Stimulated activated CD4-positive, alpha-beta T cell treated with anti-CD3 and anti-CD28 coated beads, Interleukin-1b, Interleukin-23, amount 100 ng/mL, for 1 hour (primary cell): ENCODE measurements around the gene RPLP2.

Source experiments
- DNase-seq, 2 donors: peaks; one replicate each; pipeline ENCODE4 v3.0.0-alpha.2; 2020; ENCODE audit warnings: low read depth in 2 of 2

RPLP2 gene

DNA sequence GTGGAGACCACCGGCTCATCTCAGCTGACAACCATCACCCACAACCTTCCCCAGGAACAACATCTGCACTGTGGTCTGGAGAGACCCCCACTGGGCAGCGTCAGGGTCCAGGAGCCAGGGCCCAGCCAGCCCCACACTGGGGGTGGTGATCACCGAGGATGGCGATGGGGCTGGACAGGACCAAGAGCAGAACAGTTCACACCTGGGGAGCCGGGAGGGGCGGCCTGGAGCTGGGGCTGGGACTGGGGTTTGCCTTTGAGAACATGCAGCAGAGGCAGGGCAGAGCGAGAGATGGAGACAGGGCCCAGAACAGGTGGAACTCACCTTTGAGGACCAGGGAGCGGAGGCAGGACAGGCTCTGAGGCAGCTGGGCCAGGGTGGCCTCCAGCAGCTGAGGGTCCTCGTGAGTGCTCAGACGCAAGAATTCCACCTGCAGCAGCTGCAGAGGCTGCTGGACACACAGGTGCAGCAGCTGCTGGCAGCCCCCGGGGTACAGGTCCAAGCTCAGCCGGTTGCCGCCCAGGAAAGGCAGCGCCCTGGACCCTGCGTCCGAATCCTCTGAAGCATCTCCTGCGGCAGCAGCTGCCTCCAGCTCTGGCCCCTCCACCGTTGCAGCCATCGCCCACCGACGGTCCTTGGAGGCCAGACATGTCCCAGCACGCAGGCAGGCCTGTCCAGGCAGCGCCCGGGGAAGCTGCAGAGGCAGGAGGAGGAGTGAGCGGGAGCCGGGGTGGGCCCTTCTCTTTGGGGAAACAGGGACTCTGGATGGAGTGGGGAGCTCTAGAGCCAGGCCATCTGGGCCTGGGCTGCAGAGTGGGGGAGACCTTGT is 5.8 kb upstream of the RPLP2 start:
- DNase-seq = no peak

DNA sequence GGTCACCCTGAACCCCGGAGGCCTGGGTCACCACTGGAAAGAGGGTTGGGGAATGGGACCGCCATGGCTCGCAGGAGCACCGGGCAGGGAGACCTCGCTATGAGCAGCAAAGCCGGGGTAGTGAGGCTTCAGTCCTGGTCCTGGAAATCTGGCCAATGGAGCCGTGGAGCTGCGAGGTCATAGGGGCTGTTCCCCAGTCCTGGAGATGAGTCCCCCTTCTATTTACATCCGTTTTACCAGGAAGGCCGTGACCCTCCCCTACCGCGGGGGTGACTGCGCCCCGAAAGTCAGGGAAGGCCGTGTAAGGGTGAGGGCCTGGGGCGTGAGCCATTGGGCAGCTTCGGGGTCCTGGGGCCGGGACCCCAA is 5.2 kb upstream of the RPLP2 start:
- DNase-seq = no peak

DNA sequence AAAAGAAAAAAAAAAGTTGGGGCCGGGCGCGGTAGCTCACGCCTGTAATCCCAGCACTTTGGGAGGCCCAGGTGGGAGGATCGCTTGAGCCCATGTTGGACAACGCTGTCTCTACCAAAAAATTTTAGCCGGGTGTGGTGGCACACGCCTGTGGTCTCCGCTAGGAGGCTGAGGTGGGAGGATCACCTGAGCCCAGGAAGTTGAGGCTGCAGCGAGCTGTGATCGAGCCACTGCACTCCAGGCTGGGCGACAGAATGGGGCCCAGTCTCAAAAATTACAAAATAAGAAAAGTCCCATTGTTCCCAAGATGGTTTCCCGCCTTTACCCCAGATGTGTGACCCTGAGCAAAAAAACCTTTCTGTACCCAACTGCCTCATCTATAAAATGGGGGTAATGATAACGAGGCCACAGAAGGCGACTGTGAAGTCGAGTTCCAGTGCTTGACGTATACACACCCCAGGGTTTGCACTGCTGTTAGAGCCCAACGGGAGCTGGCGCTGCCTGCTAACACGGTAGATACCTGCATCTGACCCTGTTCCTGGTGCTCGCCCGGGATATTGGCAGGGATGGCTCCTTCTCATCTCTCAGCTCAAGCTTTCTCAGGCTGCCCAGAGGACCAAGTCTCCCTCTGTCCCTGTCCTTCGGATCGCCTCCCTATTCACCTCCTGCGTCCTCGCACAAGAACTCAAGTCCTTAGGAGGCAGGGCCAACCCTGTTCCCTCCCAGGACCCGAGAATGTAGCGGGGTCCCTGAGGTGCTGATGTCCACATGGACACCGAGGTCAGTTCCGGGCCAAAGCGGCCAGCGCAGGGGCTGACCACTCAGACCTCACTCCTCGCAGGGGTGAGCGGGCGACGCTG is 1.1 kb upstream of the RPLP2 start:
- DNase-seq = no peak

DNA sequence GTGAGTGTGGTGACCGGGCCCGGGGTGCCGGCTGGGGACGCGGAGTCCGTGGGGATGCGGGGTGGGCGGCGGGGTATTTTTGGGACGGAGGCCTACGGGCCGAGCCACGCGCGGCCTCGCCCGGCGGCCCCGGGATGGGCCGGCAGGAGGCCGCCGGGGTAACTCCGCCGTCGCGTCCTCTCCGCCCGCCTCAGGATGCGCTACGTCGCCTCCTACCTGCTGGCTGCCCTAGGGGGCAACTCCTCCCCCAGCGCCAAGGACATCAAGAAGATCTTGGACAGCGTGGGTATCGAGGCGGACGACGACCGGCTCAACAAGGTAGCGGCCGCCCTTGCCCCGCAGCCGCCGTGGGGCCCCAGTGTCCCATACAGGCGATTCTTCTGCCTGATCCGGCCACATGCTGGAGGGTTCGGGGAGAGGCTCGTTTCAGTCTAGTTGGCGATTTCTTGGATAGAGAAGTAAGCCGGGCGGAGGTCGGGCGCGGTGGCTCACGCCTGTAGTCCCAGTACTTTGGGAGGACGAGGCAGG is 337 bp downstream of the RPLP2 start:
- no peak for DNase-seq

DNA sequence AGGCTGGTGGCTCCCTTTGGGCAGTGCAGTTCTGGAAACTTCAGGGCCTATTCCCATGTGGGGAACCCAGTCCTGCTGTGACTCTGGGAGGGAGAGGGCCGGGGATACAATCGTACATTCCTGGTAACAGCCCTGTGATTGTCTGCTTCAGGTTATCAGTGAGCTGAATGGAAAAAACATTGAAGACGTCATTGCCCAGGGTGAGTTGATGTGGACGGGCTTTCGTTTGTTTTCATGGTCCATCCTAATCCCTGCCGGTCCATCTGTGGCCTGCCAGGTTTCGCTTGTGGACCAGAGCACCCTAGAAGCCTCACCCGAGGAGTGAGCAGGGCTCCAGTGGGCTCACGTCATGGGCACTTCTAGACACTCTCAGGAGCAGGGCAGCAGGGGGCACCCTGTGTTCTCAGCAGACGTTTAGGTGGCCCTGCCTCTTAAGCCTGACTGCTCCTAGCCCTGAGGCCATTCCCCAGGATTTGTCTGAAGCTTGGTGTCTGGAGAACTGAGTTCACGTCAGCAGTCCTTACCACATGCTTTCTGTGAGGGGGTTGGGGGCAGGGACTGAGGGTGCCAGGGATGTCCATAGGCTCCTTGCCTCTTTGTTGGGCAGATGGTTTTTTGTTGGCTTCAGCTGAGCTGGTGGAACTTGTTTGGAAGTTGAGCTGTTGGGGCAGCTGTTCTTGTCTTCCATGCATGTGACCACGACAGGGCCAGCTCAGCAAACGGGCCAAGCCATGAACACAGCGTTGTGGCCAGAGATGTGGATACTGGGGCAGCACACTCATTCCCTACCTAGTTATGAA is 1.9 kb downstream of the RPLP2 start:
- no peak for DNase-seq

DNA sequence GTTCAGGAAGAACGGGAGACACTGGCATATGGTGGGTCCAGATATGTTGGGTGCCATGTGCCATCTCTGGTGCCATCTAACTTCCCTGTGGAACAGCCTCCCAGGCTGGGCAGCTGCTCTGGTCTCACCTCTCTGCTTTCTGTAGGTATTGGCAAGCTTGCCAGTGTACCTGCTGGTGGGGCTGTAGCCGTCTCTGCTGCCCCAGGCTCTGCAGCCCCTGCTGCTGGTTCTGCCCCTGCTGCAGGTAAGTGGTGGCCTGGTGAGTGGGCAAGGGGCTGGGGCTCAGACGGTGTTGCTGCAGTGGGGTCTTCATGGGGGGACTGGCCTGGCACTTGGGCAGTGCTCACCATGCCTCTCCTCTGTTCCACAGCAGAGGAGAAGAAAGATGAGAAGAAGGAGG is 2.6 kb downstream of the RPLP2 start:
- no peak for DNase-seq

DNA sequence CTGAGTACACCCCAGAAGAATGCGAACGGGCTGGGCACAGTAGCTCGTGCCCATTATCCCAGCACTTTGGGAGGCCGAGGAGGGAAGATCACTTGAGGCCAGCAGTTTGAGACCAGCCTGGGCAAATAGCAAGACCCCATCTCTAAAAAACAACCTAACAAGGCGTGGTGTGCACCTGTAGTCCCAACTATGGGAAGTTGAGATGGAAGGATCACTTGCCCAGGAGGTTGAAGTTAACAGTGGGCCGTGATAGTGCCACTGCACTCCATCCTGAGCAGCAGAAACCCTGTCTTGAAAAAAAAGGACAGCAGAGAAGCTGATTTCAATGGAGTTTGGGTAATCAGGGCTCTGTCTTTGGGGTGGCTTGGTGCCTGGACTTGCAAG is 3.3 kb downstream of the RPLP2 start:
- DNase-seq = no peak

DNA sequence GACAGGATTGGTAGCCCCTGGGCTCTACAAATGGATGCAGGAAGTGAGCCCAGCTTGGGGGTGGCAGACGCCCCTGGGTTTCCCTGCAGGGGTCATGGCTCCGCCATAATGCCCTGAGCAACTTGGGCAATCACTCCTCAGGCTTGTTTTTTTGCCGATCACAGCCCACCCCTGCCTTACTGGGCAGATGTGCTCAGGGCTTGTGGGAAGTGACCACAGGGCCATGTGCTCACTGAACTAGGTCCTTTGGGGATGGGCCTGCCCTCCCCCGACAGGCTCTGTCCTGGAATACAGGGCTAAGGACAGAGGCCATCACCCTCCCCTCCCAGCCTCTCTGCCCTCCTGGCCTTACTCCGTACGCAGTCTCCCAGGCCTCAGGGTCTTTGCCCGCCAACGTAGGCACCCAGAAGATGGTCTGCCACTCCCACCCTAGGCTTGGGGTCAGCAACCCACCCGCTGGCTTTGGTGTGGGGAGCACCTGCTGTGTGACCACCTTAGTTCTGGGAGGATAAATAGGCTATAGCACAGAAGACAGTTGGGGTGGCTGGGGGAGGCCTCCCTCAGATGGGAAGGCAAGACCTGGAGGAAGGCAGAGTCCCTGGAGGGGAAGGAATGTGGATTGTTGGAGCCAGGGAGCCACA is 3.8 kb downstream of the RPLP2 start:
- DNase-seq = no peak

DNA sequence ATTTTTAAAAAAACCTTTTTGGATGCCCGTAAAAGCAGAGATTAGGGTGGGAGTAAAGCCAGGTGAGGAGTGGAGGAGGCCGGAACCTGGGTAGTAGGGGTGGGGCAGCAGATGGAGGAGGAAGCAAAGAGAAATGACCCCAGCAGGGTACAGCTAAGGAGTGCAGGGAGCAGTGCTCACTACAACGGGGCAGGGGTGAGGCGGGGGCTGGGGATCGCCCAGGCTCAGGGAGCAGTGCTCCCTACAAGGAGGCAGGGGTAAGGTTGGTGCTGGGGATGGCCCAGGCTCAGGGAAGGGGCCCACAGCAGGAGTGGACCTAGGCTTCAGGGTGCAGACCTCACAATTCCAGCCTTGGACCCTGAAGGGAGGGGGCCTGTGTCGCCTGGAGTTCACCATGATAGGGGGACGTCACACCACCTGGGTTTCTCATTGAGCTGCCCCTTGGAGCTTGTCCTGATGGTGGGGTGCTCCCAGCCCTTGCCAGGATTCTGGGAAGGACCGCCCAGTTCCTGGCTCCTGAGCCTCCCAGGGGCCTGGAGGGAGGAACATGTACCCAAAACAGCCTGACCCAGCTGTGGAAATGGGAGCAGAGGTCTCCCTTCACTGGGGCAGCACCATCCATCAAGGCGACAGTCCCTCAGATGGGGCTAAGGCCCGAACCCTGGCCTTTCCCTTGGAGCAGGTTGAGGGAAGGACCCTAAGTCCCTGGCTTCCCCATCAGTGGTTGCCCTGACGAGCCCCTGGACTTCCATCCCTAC is 6.1 kb downstream of the RPLP2 start:
- no peak for DNase-seq

DNA sequence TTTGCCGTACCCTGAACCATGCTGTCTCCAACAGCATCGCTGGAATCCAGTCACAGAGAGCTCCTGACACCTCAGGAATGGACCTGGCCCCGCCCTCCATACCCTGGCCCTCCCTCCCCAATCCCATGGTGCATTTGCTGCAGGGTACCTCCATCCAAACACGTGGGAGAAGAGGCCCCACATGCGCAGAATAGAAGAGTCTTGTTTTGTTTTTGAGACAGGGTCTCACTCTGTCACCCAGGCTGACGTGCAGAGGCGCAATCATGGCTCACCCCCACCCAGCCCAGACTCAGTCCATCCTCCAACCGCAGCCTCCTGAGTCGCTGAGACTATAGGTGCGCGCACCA is 6.6 kb downstream of the RPLP2 start:
- DNase-seq = no peak

DNA sequence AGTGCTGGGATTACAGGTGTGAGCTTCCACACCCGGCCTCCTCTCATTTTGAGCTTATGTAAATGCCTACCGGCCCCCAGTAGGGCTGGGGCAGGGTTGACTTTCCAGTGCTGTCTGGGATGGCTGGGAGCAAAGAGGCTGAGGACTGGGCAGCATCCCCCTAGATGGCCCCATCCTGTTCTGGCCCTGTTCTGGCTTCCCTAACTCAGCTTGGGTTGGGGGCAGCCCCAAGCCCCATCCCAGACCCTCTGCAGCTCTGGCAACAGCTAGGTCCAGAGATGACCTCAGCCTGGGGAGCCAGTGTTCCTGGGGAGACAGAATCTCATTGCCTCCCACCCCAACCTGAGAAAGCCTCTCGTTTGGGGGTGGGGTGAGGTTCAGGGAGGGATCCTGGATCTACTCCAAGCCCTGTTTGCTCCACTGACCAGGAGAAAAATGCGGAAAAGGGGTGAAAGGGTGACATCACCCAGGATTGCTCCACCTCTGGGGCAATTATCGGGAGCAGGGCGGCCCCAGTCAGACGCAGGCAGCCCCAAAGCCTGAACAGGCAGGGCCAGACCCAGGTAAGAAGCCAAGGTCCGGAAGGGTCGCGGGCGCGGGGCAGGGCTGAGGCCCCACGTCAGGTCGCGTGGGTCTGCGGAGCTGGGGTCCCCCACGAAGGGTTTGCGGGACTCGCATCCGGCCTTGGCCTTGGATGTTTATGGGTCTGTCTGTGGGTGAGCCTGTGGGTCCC is 8.8 kb downstream of the RPLP2 start, which contains the start of gene PNPLA2:
Gene PNPLA2, plus strand, starts transcription at position 519 of the 733 bp plus-strand sequence. CDS start 805 bp downstream, outside the sequence.
- DNase-seq = no peak

DNA sequence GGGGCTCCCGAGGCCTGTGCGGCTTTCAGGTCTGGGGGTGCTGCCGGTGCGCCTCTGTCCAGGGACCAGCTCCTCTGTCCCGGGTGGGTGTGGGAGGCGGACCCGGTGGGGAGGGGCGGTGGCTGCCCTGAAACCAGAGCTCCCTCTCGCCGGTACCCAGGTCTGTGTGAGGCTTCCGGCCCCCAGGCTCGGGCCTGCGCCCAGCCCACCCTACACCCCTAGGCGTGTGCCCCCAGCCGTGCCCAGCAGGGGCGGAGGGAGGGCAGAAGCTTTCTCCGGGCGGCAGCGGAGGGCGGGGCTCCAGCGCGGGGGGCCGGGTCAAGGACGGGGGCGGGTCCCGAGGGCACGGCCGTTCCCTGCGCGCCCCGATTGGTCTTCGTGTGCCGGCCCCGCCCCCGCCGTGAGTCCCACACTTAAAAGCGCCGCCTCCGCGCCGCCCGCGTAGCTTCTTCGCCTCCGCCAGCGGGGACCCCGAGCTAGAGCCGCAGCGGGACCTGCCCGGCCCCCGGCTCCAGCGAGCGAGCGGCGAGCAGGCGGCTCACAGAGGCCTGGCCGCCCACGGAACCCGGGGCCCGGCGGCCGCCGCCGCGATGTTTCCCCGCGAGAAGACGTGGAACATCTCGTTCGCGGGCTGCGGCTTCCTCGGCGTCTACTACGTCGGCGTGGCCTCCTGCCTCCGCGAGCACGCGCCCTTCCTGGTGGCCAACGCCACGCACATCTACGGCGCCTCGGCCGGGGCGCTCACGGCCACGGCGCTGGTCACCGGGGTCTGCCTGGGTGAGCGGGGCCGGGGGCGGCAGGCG is 9.6 kb downstream of the RPLP2 start:
- DNase-seq = peak; percentile 86 to 92

DNA sequence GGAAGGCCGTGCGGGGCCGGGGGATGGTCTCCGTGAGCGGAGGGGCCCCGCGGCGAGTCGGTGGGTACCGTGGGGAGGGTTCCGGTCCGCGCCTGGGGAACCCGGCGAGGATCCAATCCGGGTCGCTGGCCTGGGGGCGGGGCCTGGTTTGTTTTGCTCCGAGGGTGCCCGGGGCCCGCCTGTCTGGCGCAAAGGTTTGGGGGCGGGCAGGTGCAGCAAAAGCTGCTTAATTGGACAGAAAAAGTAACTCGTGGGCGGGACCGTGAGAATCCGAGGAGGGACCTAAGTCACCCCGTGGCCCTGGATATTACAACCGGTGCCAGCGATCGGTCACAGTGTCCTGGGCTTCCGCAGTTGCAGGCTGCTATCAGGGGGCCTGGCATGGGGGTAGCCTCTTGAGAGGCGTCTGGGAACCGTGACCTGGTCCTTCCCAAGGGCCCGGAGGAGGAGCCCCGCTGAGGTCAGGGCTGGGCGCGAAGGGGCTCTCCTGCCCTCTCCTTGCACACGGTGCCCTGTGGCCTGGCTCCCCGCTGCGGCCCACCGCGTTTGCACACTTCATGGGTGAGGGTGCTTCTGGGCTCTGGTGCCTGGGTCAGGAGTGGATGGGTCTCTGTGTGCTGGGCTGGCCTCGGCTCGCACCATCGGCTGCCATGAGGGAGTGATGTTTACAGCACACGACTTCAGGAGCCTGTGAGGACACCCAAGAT is 10.3 kb downstream of the RPLP2 start:
- DNase-seq = peak; percentile 86 to 89

DNA sequence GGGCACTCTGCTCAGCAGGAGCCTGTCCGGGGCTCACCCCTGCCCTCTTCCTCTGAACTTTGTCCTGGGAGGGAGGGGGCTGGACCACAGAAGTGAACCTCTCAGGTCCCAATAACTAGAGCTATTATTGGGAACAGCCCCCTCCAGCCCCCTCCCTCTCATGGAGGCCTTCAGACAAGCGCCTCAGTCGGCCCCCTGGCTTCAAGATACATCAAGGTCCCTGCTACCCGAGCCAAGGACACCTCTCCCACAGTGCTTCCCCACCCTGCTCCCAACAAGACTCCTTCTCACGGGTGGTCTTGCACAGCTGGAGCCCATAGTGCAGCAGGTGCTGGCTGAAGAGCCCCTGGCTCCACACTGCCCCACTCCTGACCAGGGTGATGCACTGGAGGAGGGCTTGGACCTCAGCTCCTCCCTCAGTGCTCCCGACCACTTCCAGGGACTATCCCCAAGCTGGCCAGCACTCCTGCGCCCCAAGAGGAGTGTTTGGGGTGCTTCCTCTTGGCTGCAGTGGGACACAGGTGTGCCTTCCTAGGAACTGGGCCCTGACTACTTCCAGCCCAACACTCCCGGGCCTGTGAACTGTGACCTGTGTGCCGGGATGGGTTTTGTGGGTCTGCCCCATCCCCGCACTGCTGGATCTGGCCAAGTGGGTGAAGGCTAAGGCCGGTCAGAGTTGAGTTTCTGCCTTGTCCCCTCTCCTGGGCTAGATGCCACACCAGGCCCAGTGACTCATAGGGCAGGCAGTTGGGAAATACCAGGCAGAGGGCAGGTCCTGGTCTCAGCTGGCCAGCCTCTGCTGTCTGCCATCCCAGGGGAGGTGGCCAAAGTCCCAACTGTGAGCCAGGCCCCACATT is 11.1 kb downstream of the RPLP2 start:
- no peak for DNase-seq

DNA sequence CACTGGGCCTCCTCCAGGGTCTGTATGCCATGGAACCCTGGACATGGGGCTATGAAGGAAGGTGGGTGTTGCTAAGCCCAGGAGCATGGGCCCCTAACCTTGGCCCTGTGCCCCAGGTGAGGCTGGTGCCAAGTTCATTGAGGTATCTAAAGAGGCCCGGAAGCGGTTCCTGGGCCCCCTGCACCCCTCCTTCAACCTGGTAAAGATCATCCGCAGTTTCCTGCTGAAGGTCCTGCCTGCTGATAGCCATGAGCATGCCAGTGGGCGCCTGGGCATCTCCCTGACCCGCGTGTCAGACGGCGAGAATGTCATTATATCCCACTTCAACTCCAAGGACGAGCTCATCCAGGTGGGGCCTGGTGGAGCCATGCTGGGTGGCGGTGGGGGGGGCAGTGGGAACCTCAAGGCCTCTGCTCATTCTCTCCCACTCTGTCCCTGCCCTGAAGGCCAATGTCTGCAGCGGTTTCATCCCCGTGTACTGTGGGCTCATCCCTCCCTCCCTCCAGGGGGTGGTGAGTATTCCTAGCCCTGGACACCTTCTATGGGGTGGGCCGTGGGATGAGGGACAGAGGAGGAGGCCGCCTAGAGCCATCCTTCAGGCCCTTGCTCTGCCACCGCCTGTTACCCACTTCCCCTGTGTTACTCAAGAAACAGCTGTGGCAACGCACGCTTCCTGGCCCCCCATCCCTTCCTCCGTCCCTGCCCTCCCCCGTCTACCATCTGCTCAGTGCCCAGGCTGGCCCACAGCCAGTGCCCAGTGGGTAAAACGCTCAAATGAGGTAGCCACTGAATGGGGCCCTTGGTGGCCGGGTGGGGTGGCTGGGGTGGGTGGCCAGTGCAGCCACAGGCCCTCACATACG is 12.0 kb downstream of the RPLP2 start:
- DNase-seq = no peak

DNA sequence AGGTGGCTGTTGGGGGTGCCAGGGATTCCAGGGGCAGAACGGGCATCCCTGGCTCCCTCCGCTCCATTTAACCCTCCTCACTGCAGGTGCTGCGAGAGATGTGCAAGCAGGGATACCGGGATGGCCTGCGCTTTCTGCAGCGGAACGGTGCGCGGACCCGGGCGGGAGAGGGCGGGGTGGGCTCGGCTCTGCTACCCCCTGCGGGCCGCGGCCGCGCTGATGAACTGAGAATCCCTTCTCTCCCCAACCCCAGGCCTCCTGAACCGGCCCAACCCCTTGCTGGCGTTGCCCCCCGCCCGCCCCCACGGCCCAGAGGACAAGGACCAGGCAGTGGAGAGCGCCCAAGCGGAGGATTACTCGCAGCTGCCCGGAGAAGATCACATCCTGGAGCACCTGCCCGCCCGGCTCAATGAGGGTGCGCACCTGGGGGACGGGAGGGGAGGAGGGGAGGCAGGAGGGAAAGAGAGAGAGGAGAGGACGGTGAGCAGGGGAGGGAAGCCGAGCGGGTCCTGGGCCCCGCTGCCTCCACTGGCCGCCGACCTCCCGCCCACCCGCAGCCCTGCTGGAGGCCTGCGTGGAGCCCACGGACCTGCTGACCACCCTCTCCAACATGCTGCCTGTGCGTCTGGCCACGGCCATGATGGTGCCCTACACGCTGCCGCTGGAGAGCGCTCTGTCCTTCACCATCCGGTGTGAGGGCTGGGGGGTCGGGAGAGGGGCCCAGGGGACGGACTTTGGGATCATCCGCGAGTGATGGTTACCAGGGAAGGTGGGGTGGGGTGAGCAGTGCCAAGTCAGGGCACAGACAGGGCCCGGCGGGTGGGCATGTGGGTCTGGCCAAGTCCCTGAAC is 13.9 kb downstream of the RPLP2 start:
- no peak for DNase-seq
